GM23248 (cell line): ENCODE data around the gene ANAPC2. TPM values are rescaled to one million over a fixed set of nuclear protein-coding genes. Genes with fewer than 3 reads are reported as not detected.

Source experiments
- DNase-seq: peaks from one replicate; pipeline ENCODE4 v3.0.0-alpha.2; 2015
- H2AFZ ChIP-seq: fragments of 200-600 bp; sonication (generic); 2 replicates; pipeline ENCODE4 v1.6.1; 2016; ENCODE audit warnings: antibody characterized with exemption
- H3F3A ChIP-seq: fragments of 200-600 bp; sonication (generic); 2 replicates; pipeline ENCODE4 v1.6.1; 2016; ENCODE audit warnings: mild to moderate bottlenecking, antibody characterized with exemption, mixed run types; ENCODE audit not compliant: insufficient read depth
- H3K27ac ChIP-seq: fragments of 200-600 bp; sonication (generic); 2 replicates; pipeline ENCODE4 v1.5.1; 2016; ENCODE audit warnings: mild to moderate bottlenecking
- H3K27me3 ChIP-seq: fragments of 200-600 bp; sonication (generic); replicated peaks from 2 replicates; pipeline ENCODE4 v1.6.1; 2016; ENCODE audit warnings: mild to moderate bottlenecking; ENCODE audit not compliant: insufficient read depth
- H3K36me3 ChIP-seq: fragments of 200-600 bp; sonication (generic); 2 replicates; pipeline ENCODE4 v1.6.1; 2016; ENCODE audit warnings: low read depth, mild to moderate bottlenecking
- H3K4me1 ChIP-seq: fragments of 200-600 bp; sonication (generic); 2 replicates; pipeline ENCODE4 v1.6.1; 2016; ENCODE audit warnings: mild to moderate bottlenecking; ENCODE audit not compliant: insufficient read depth
- H3K4me2 ChIP-seq: fragments of 200-600 bp; sonication (generic); one replicate; pipeline ENCODE4 v1.6.1; 2016; ENCODE audit warnings: mild to moderate bottlenecking; ENCODE audit not compliant: unreplicated experiment
- H3K4me3 ChIP-seq: fragments of 200-600 bp; sonication (generic); 2 replicates; pipeline ENCODE4 v1.5.1; 2016; ENCODE audit warnings: mild to moderate bottlenecking
- H3K79me2 ChIP-seq: fragments of 200-600 bp; sonication (generic); 2 replicates; pipeline ENCODE4 v1.6.1; 2016; ENCODE audit warnings: mild to moderate bottlenecking; ENCODE audit not compliant: insufficient read depth
- H3K9ac ChIP-seq: fragments of 200-600 bp; sonication (generic); 2 replicates; pipeline ENCODE4 v1.6.1; 2016; ENCODE audit warnings: mild to moderate bottlenecking
- H3K9me2 ChIP-seq: fragments of 200-600 bp; sonication (generic); 2 replicates; pipeline ENCODE4 v1.6.1; 2016; ENCODE audit warnings: mixed run types, mild to moderate bottlenecking, moderate library complexity; ENCODE audit not compliant: insufficient read depth
- H3K9me3 ChIP-seq: fragments of 200-600 bp; sonication (generic); one replicate; pipeline ENCODE4 v1.6.1; 2017; ENCODE audit warnings: low read depth
- H4K20me1 ChIP-seq: fragments of 200-600 bp; sonication (generic); 2 replicates; pipeline ENCODE4 v1.6.0; 2016; ENCODE audit not compliant: insufficient read depth
- EZH2 ChIP-seq: fragments of 200-600 bp; sonication (generic); IDR thresholded peaks from 2 replicates; pipeline ENCODE4 v1.6.1; 2018; ENCODE audit warnings: antibody characterized with exemption, mild to moderate bottlenecking; ENCODE audit not compliant: insufficient read depth, poor library complexity, severe bottlenecking
- EZH2phosphoT487 ChIP-seq: fragments of 200-600 bp; sonication (generic); IDR thresholded peaks from 2 replicates; pipeline ENCODE4 v1.6.1; 2018; ENCODE audit warnings: antibody characterized with exemption, moderate library complexity, mild to moderate bottlenecking, low read depth; ENCODE audit not compliant: insufficient read depth
- WGBS, 2 experiments: methylation state at CpG; one replicate each; pipeline ENCODE4 v1.1.6; 2015 to 2017; ENCODE audit warnings: low lambda C conversion rate in 2 of 2, low coverage in 1 of 2; ENCODE audit errors: missing lambda C conversion rate in 2 of 2; 5-methylcytosine and 5-hydroxymethylcytosine counted together
- in situ Hi-C: fragments of 300-500 bp; cut with MboI; formaldehyde crosslinking; loops from 2 replicates; pipeline ENCODE4 v1.15.0; 2020
- polyA plus RNA-seq: library from polyadenylated mRNA; unstranded; fragments of >200 nt; fragmentation: Nextera tagmentation; extraction: Ambion mirVana; gene quantifications from 2 replicates; pipeline ENCODE4 v1.2.1, GENCODE V29; 2016
- total RNA-seq: library from RNA; depleted of rRNA; stranded (reverse); fragments of >200 nt; shearing (Covaris generic); gene quantifications from 2 replicates; pipeline ENCODE4 v1.2.3, GENCODE V29; 2014

ANAPC2 gene
- total and polyA plus RNA-seq, 2 experiments from 2014 or later, result 13.6 to 24.0 TPM

DNA sequence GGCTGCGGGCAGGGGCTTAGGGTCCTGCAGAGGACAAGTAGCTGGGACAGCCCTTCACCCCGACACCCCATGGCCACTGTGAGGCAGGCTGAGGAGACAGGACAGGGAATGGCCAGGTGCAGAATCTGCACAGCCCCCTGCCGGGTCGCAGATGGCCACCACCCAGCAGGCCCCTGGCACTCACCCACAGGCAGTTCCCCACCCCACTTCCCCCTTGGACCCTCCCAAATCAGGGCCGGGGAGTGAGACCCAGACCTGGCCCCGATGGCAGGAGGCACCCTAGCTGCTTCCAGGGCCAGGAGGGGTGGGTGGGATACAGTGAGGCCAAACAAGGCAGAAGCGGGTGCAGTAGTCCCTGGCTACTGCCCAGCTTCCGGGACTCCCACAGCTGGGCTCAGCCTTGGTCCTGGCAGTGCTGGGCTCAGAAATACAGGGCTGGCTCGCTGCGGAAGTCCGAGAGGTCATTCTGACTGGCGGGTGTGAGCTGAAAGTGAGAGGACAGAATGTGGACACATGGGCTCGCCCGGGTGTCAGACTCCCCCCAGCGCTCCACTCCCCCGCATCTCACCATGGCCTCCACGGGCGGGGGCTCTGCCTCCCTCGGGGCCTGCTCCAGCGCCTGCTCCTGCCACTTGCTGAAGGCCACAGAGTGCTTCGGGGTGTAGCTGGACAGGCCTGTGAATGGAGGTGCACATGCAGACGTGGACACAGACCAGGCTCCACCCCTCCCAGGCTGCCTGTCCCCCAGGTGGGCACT lies 3.5 kb upstream of the ANAPC2 start:
- peaks cover 12% of the 10 kb centered on the region for H3K4me1 ChIP-seq
- H3F3A ChIP-seq, result peaks cover 10% of the 10 kb centered on the region
- in situ Hi-C loops, result no loop called here
- H3K4me3 ChIP-seq, result no peak overlapping the region
- H3K79me2 ChIP-seq, result peaks cover 83% of the 10 kb centered on the region
- no peaks in the 10 kb centered on the region for H3K27me3 ChIP-seq
- no peaks in the 10 kb centered on the region for H4K20me1 ChIP-seq
- no peaks in the 10 kb centered on the region for H3K36me3 ChIP-seq
- H3K27ac ChIP-seq, result no peak overlapping the region
- DNase-seq, result no peak
- no peaks in the 10 kb centered on the region for H3K9me2 ChIP-seq
- H3K4me2 ChIP-seq, result no peak overlapping the region
- H3K9ac ChIP-seq, result no peak overlapping the region
- H3K9me3 ChIP-seq, result no peaks in the 10 kb centered on the region
- 82 to 86% methylated on average over 12 to 22 of the region's 22 CpGs for WGBS, 2 experiments
- H2AFZ ChIP-seq, result no peak overlapping the region
- no peak for TF ChIP-seq EZH2
- TF ChIP-seq EZH2phosphoT487, result no peak

DNA sequence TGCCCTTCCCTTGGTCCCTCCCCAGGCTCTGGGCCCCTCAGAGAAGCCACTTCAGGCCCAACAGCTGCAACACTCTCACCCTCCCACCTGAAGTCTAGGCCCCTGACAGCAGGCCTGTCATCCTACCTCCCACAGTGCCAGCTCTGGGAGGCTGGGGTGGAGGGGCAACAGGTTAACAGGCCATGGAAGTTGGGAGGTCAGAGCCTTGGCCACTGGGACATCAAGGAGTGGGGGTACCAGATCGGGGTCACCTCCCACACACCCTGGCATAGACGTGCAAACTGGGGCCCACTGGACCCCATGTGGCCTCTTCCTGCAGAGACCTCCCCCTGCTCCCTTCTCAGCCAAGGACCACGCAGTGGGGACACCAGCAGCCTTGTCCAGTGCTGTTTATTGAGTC lies 2.9 kb upstream of the ANAPC2 start:
- Histone ChIP-seq H3K27me3 (no peaks in the 10 kb centered on the region), H3K27ac (no peak overlapping the region), H3K4me2 (no peak overlapping the region), H3K4me3 (no peak overlapping the region), H3K9me3 (no peaks in the 10 kb centered on the region), H3K79me2 (peaks cover 83% of the 10 kb centered on the region), H3F3A (peaks cover 10% of the 10 kb centered on the region), H3K4me1 (peaks cover 16% of the 10 kb centered on the region), H4K20me1 (no peaks in the 10 kb centered on the region), H3K9me2 (no peaks in the 10 kb centered on the region), H3K36me3 (no peaks in the 10 kb centered on the region), H3K9ac (no peak overlapping the region), H2AFZ (no peak overlapping the region)
- WGBS, 2 experiments, result 51 to 56% methylated on average over 3 of the region's 3 CpGs
- in situ Hi-C loops, result no loop called here
- TF ChIP-seq EZH2phosphoT487 (no peak), EZH2 (no peak)
- no peak for DNase-seq

DNA sequence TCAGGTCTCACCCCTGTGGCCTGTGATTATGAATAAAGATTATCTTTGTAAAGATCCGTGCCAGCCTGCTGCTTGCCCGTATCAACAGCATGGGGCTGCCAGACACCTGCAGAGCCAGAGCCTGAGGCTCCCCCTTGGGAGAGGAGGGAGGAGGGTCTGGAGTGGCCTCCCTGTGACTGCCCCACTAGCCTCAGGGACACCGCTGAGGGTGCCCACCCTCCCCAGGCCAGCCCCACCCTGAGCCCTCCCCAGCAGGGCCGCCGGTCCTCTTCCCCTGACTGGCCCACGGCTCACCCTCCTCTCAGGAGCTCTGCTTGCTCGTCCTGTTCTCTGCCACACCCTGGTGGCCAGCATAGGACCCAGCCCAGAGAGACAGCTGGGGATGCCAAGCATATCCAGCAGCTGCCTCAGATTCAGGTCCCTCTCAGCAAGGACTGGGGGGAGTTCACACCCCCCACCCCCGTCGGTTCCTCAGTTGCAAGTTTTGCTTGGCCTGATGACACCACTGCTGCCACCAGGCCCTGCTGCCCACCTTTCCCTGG lies 2.0 kb upstream of the ANAPC2 start:
- H3F3A ChIP-seq, result peaks cover 10% of the 10 kb centered on the region
- H3K4me1 ChIP-seq, result peaks cover 16% of the 10 kb centered on the region
- no peak for DNase-seq
- peak overlapping the region; percentile 93 for H3K27ac ChIP-seq
- H3K27me3 ChIP-seq, result no peaks in the 10 kb centered on the region
- H3K79me2 ChIP-seq, result peaks cover 87% of the 10 kb centered on the region
- H3K36me3 ChIP-seq, result no peaks in the 10 kb centered on the region
- no peaks in the 10 kb centered on the region for H3K9me3 ChIP-seq
- no peak overlapping the region; the same call in 1 of the 2 replicates for H3K4me3 ChIP-seq
- no peak overlapping the region for H2AFZ ChIP-seq
- peak overlapping the region; percentile 93 for H3K4me2 ChIP-seq
- H3K9ac ChIP-seq, result peak overlapping the region; percentile 93
- H4K20me1 ChIP-seq, result no peaks in the 10 kb centered on the region
- no peaks in the 10 kb centered on the region for H3K9me2 ChIP-seq
- no peak for TF ChIP-seq EZH2
- in situ Hi-C loops, result no loop called here
- 67 to 74% methylated on average over 7 to 8 of the region's 9 CpGs for WGBS, 2 experiments

DNA sequence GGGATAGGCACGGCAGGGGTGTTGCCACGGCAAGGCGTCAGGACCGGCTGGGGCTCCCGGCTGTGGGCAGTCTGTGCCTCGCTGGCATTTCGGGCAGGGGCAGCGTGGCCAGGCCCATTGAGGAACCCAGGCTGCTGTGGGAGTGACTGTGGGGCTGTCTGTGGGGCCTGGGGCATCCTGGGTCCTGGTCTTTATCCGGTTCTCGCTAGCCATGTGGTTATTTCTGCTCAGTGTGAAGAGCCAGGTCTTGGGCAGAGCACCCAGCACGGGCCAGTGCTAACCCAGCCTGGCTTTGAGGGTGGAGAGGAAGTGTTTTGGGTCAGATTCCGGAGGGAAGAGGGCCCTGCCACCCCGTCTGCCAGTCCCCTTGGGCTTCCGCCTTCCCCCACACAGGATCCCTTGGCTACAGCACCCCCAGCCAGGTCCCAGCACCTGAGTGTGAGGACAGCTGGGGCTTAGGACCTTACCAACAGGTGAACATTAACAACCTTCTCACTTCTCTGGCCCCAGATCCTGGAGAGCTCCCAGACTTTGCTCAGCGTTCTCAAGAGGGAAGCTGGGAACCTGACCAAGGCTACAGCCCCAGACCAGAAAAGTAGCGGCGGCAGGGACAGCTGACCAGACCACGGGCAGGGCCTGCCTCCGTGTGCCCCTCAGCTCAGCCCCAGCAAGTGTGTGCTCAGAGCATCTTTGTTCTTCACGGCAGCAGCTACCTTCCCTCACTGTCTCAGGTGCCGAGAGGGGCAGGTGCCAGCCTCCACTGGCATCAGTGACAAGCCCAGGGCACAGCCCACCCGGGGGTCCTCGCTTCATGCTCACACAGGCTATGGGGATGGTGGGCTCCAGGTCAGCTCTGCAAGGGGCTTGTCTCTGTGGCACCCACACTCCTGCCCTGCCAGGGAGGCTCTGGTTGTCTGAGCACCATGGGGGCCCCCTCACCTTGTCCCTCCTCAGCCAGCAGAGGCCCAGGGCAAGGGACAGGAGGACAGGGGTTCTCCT lies 1.2 kb upstream of the ANAPC2 start:
- TF ChIP-seq EZH2phosphoT487 (no peak), EZH2 (no peak)
- H3F3A ChIP-seq, result peaks cover 10% of the 10 kb centered on the region
- no peaks in the 10 kb centered on the region for H4K20me1 ChIP-seq

More for the DNA sequence above, 1.2 kb upstream of the ANAPC2 start:
- H2AFZ ChIP-seq, result peak overlapping the region; percentile 20; the same call in 1 of the 2 replicates
- peak overlapping the region; percentile 93 for H3K9ac ChIP-seq
- in situ Hi-C loops, result no loop called here
- H3K4me3 ChIP-seq, result peak overlapping the region; percentile 83
- peaks cover 83% of the 10 kb centered on the region for H3K79me2 ChIP-seq
- H3K9me2 ChIP-seq, result no peaks in the 10 kb centered on the region
- H3K36me3 ChIP-seq, result no peaks in the 10 kb centered on the region
- WGBS, 2 experiments, result 31 to 37% methylated on average over 20 to 23 of the region's 23 CpGs
- H3K27me3 ChIP-seq, result no peaks in the 10 kb centered on the region
- no peaks in the 10 kb centered on the region for H3K9me3 ChIP-seq
- peaks cover 16% of the 10 kb centered on the region for H3K4me1 ChIP-seq
- DNase-seq, result peak; percentile 15
- peak overlapping the region; percentile 93 for H3K27ac ChIP-seq
- peak overlapping the region; percentile 93 for H3K4me2 ChIP-seq
